GM12878 (cell line): ENCODE data around the gene ZNF544. TPM values are rescaled to one million over a fixed set of nuclear protein-coding genes. Genes with fewer than 3 reads are reported as not detected.

Source experiments
- ATAC-seq: fragments of 200-7000 bp; cut with Tn5 transposase; 3 replicates; pipeline ENCODE4 v1.9.1; 2020; ENCODE audit warnings: mild to moderate bottlenecking, moderate library complexity
- BruUV-seq: library from RNA; stranded (reverse); fragments of 400-500 nt; replicated peaks from 2 replicates; lab custom pipeline; 2021; lab: Mats Ljungman, UMichigan
- CTCF ChIA-PET: fragments of 300-600 bp; sonication (Branson Sonifier 250); formaldehyde crosslinking; extraction: SDS; loops from one replicate; lab custom pipeline; 2021; ENCODE audit warnings: inconsistent platforms; lab: Yijun Ruan, JAX
- POLR2A ChIA-PET: fragments of 350-600 bp; formaldehyde crosslinking; extraction: SDS; loops from one replicate; lab custom pipeline; 2021; ENCODE audit warnings: inconsistent platforms; lab: Charles Lee
- RAD21 ChIA-PET: fragments of 300-600 bp; sonication (Branson Sonifier 250); formaldehyde crosslinking; loops from one replicate; lab custom pipeline; 2023; ENCODE audit warnings: antibody characterized with exemption; ENCODE audit not compliant: unreplicated experiment; lab: Charles Lee
- SMC1A ChIA-PET: fragments of 300-600 bp; sonication (Branson Sonifier 250); formaldehyde crosslinking; loops from one replicate; lab custom pipeline; 2023; ENCODE audit not compliant: unreplicated experiment, uncharacterized antibody; lab: Charles Lee
- DNase-seq: peaks from one replicate; pipeline ENCODE4 v3.0.0-alpha.2; 2011; ENCODE audit warnings: low read depth, low spot score
- FAIRE-seq: peaks from 3 replicates; lab custom pipeline; 2011; peaks lifted over from hg19 to GRCh38; lab: Jason Lieb, UNC
- H2AFZ ChIP-seq: 2 replicates; pipeline ENCODE4 v1.6.0; 2011; ENCODE audit warnings: low read depth, low read length, control low read depth; ENCODE audit not compliant: control insufficient read depth
- H3K27ac ChIP-seq: 2 replicates; pipeline ENCODE4 v1.5.1; 2011; ENCODE audit warnings: control low read depth; ENCODE audit not compliant: control insufficient read depth, insufficient read depth
- H3K27me3 ChIP-seq, 2 experiments: replicated peaks in 1 of 2; 2 replicates each; pipeline versions ENCODE4 v1.6.0 to v1.6.1; 2011; ENCODE audit warnings: low read length in 1 of 2; ENCODE audit not compliant: control insufficient read depth in 2 of 2, insufficient read depth in 2 of 2
- H3K36me3 ChIP-seq, 2 experiments: 2 replicates each; pipeline ENCODE4 v1.5.1; 2011; ENCODE audit warnings: low read length in 1 of 2; ENCODE audit not compliant: control insufficient read depth in 2 of 2, insufficient read depth in 2 of 2
- H3K4me1 ChIP-seq: 2 replicates; pipeline ENCODE4 v1.6.1; 2011; ENCODE audit warnings: mild to moderate bottlenecking, low read length, moderate library complexity, mixed read lengths; ENCODE audit not compliant: control insufficient read depth, insufficient read depth
- H3K4me2 ChIP-seq: 2 replicates; pipeline ENCODE4 v1.6.0; 2011; ENCODE audit warnings: control low read depth; ENCODE audit not compliant: control insufficient read depth, insufficient read depth
- H3K4me3 ChIP-seq: fragments of 200-600 bp; sonication (generic); 2 replicates; pipeline ENCODE4 v1.5.1; 2016
- H3K79me2 ChIP-seq: 2 replicates; pipeline ENCODE4 v1.6.0; 2011; ENCODE audit warnings: low read length; ENCODE audit not compliant: control insufficient read depth, insufficient read depth
- H3K9ac ChIP-seq: 2 replicates; pipeline ENCODE4 v1.8.0; 2011; ENCODE audit warnings: low read length, control low read depth, mixed read lengths; ENCODE audit not compliant: control insufficient read depth, insufficient read depth
- H3K9me3 ChIP-seq: replicated peaks from 3 replicates; pipeline ENCODE4 v1.5.1; 2011; ENCODE audit warnings: mild to moderate bottlenecking, low read length; ENCODE audit not compliant: control insufficient read depth, insufficient read depth
- H4K20me1 ChIP-seq: 2 replicates; pipeline ENCODE4 v1.6.0; 2011; ENCODE audit not compliant: control insufficient read depth, insufficient read depth
- ATF7 ChIP-seq: fragments of 450-650 bp; IDR thresholded peaks from 2 replicates; pipeline ENCODE4 v1.6.1; 2016; ENCODE audit warnings: low read depth, mild to moderate bottlenecking
- BACH1 ChIP-seq: fragments of 450-650 bp; IDR thresholded peaks from 2 replicates; pipeline ENCODE4 v1.6.1; 2017; ENCODE audit warnings: mild to moderate bottlenecking, borderline replicate concordance
- CHD1 ChIP-seq: IDR thresholded peaks from 2 replicates; pipeline ENCODE4 v1.6.1; 2012; ENCODE audit warnings: low read depth, low read length, improper control_type of control experiment
- E2F4 ChIP-seq: IDR thresholded peaks from 2 replicates; pipeline ENCODE4 v1.6.1; 2012; ENCODE audit warnings: low read depth, low read length, improper control_type of control experiment
- ETV6 ChIP-seq, 2 experiments: fragments of 450-650 bp in 1 of 2; IDR thresholded peaks in 1 of 2; conservative IDR thresholded peaks in 1 of 2; 2 replicates each; pipeline ENCODE4 v1.6.1; 2014; ENCODE audit warnings: antibody characterized with exemption in 1 of 2, borderline replicate concordance in 1 of 2, low read depth in 1 of 2, mild to moderate bottlenecking in 1 of 2, moderate library complexity in 1 of 2
- FOS ChIP-seq: IDR thresholded peaks from 3 replicates; pipeline ENCODE4 v1.6.1; 2011; ENCODE audit warnings: borderline replicate concordance; ENCODE audit not compliant: insufficient read length; ENCODE audit errors: extremely low read depth
- HCFC1 ChIP-seq: fragments of 150-350 bp; IDR thresholded peaks from 2 replicates; pipeline ENCODE4 v1.6.1; 2014; ENCODE audit warnings: low read length
- JUND ChIP-seq: IDR thresholded peaks from 2 replicates; pipeline ENCODE4 v1.6.1; 2012; ENCODE audit warnings: low read depth, mild to moderate bottlenecking, low read length, improper control_type of control experiment, moderate library complexity
- NR2F1 ChIP-seq: fragments of 450-650 bp; conservative IDR thresholded peaks from 2 replicates; pipeline ENCODE4 v1.6.1; 2017; ENCODE audit warnings: mild to moderate bottlenecking
- NRF1 ChIP-seq: conservative IDR thresholded peaks from 2 replicates; pipeline ENCODE4 v1.6.1; 2011; ENCODE audit warnings: mild to moderate bottlenecking, low read depth, low read length, improper control_type of control experiment
- SMC3 ChIP-seq: IDR thresholded peaks from 2 replicates; pipeline ENCODE4 v1.6.1; 2011; ENCODE audit warnings: low read length, improper control_type of control experiment, borderline replicate concordance
- SRF ChIP-seq, 2 experiments: IDR thresholded peaks; 2 replicates each; pipeline ENCODE4 v1.6.1; 2011; ENCODE audit warnings: low read depth in 2 of 2, low read length in 2 of 2, mild to moderate bottlenecking in 1 of 2, moderate library complexity in 1 of 2
- TBL1XR1 ChIP-seq: IDR thresholded peaks from 2 replicates; pipeline ENCODE4 v1.6.1; 2012; ENCODE audit warnings: low read depth, low read length, improper control_type of control experiment
- ZBTB33 ChIP-seq: fragments of 450-650 bp; IDR thresholded peaks from 2 replicates; pipeline ENCODE4 v1.6.1; 2017; ENCODE audit warnings: mild to moderate bottlenecking
- WGBS: methylation state at CpG from one replicate; pipeline ENCODE4 v1.1.6; 2016; ENCODE audit warnings: low lambda C conversion rate; ENCODE audit not compliant: insufficient replicate concordance, insufficient coverage; ENCODE audit errors: missing lambda C conversion rate; 5-methylcytosine and 5-hydroxymethylcytosine counted together
- in situ Hi-C: fragments of 300-500 bp; cut with MboI; formaldehyde crosslinking; loops from 9 replicates; pipeline ENCODE4 v1.14.3; 2018; ENCODE audit warnings: mixed read lengths
- intact Hi-C: fragments of 100-400 bp; cut with micrococcal nuclease; formaldehyde crosslinking; loops from one replicate; pipeline ENCODE4 v1.14.2; 2022; ENCODE audit not compliant: unreplicated experiment
- polyA plus RNA-seq, 11 experiments: library from polyadenylated mRNA; depleted of rRNA in 4 of 11; unstranded in 6 of 11; stranded (reverse) in 5 of 11; fragments of >200 nt; fragmentation: Nextera tagmentation in 4 of 11; fragmentation: Illumina TruSeq in 1 of 11; extraction: Ambion mirVana in 4 of 11; extraction: Trizol in 1 of 11; gene quantifications; 1 replicate in 1 of 11; 2 replicates in 10 of 11; pipeline versions ENCODE4 v1.2.1 to v1.2.3, GENCODE V29; 2011 to 2016; ENCODE audit warnings: inconsistent platforms in 2 of 11, missing spikeins in 2 of 11, low read depth in 1 of 11
- total RNA-seq, 4 experiments: library from RNA; depleted of rRNA in 3 of 4; stranded (reverse); fragments of >200 nt in 3 of 4; fragmentation: Illumina TruSeq in 1 of 4; extraction: Trizol in 1 of 4; gene quantifications; 2 replicates each; pipeline versions ENCODE4 v1.2.1 to v1.2.3, GENCODE V29; 2013 to 2021
- TF ChIP-seq, protein P1 (sequence below): IDR thresholded peaks from 2 replicates; pipeline ENCODE4 v1.6.1; 2012; ENCODE audit warnings: low read depth, low read length, improper control_type of control experiment
- TF ChIP-seq, protein P2 (sequence below): fragments of 450-650 bp; IDR thresholded peaks from 2 replicates; pipeline ENCODE4 v1.6.1; 2016; ENCODE audit warnings: mild to moderate bottlenecking

Gene ZNF544
- total and polyA plus RNA-seq, 10 of the 15 experiments (the other 5 are each of a cell fraction or from before 2014, with no cell fraction given): 27.3 to 70.1 (median 42.6) TPM

DNA sequence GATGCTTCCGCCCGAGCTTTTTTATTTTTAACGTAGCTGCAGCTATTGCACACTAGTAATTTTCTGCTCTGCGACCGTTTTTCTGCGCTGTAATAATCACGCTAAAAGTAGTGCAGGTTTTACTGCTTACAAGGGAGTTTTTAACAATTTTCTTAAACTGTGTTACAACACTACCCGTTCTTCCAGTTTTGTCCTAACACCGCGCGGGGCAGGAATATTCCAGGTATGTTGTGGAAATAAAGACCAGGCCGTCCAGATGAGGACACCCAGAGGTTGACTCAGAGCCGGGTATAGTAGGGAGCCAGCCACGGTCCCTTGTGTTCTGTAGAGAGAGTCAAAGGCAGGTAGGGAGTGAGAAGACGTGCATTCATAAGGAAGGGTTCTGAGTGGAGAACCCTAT, 24.1 kb upstream of the ZNF544 start:
- over 99% methylated on average over 15 of the region's 15 CpGs for WGBS
- in situ Hi-C loops (no loop called here), intact Hi-C loops (no loop called here)
- BruUV-seq: no TSS peak
- no peaks in the 10 kb centered on the region for H4K20me1 ChIP-seq
- H3K27me3 ChIP-seq: no peaks in the 10 kb centered on the region
- DNase-seq (no peak), ATAC-seq (no peak), FAIRE-seq (no peak)
- H3K4me3 ChIP-seq: no peak overlapping the region
- no peak overlapping the region for H2AFZ ChIP-seq
- no peaks in the 10 kb centered on the region for H3K79me2 ChIP-seq
- peaks cover 15 to 16% of the 10 kb centered on the region in 2 experiments for H3K36me3 ChIP-seq
- H3K4me1 ChIP-seq: no peaks in the 10 kb centered on the region
- H3K9ac ChIP-seq: no peak overlapping the region
- ChIA-PET POLR2A (no interaction called here), RAD21 (no interaction called here), SMC1A (no interaction called here), CTCF (interaction anchor here (0.9 kb wide), 1 partner anchor 37 kb away, joined by 4 read pairs; no protein-coding TSS in a partner anchor)
- H3K27ac ChIP-seq: no peak overlapping the region
- H3K4me2 ChIP-seq: no peak overlapping the region
- peaks cover 64% of the 10 kb centered on the region for H3K9me3 ChIP-seq
- TF ChIP-seq CHD1 (no peak), JUND (no peak), E2F4 (no peak), HCFC1 (no peak), BACH1 (no peak), NR2F1 (no peak), SMC3 (no peak), NRF1 (no peak), ETV6 (conservative IDR thresholded peaks at IDR 0.05 in 1 of 2, IDR thresholded peaks at IDR 0.05 in 1 of 2; ENCODE audit: borderline replicate concordance in 1 of 2, low read depth in 1 of 2) (no peak), SRF (IDR thresholded peaks at IDR 0.05; ENCODE audit: low read depth in 2 of 2, low read length in 2 of 2) (no peak), TBL1XR1 (no peak), ZBTB33 (no peak), ATF7 (no peak), FOS (no peak)
- TF ChIP-seq, protein P1, sequence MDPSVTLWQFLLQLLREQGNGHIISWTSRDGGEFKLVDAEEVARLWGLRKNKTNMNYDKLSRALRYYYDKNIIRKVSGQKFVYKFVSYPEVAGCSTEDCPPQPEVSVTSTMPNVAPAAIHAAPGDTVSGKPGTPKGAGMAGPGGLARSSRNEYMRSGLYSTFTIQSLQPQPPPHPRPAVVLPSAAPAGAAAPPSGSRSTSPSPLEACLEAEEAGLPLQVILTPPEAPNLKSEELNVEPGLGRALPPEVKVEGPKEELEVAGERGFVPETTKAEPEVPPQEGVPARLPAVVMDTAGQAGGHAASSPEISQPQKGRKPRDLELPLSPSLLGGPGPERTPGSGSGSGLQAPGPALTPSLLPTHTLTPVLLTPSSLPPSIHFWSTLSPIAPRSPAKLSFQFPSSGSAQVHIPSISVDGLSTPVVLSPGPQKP: no peak
- TF ChIP-seq, protein P2, sequence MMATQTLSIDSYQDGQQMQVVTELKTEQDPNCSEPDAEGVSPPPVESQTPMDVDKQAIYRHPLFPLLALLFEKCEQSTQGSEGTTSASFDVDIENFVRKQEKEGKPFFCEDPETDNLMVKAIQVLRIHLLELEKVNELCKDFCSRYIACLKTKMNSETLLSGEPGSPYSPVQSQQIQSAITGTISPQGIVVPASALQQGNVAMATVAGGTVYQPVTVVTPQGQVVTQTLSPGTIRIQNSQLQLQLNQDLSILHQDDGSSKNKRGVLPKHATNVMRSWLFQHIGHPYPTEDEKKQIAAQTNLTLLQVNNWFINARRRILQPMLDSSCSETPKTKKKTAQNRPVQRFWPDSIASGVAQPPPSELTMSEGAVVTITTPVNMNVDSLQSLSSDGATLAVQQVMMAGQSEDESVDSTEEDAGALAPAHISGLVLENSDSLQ: no peak
